ENCODE measurements around the gene C3orf18. TPM values are rescaled to one million over a fixed set of nuclear protein-coding genes. Genes with fewer than 3 reads are reported as not detected.

Gene C3orf18
- total and polyA plus RNA-seq, 9 of the 15 experiments (the other 6 are each of a cell fraction or from before 2014, with no cell fraction given) = 0.01 to 2.3 (median 0.94) TPM

DNA sequence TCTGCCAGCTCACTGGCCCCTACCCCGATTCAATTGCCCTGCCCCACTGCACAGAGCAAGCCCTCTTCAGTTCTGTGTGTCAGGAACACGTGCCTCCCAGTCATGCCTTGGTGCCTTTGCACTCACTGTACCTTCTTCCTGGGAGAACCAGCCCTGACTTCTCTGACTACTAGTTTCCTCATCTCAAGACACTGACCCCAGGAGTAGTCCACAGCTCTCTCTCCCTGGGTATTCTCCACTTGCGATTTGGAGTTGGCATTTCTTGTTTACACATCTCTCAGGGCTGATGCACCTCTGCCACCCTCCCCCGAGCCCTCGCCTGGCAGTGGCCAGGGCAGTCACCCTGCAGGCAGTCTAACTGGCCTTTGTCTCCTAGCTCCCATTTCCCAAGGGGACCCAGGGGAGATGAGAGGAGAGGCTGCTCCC lies 38.4 kb upstream of the C3orf18 start (continued):
- TF ChIP-seq, protein P1, sequence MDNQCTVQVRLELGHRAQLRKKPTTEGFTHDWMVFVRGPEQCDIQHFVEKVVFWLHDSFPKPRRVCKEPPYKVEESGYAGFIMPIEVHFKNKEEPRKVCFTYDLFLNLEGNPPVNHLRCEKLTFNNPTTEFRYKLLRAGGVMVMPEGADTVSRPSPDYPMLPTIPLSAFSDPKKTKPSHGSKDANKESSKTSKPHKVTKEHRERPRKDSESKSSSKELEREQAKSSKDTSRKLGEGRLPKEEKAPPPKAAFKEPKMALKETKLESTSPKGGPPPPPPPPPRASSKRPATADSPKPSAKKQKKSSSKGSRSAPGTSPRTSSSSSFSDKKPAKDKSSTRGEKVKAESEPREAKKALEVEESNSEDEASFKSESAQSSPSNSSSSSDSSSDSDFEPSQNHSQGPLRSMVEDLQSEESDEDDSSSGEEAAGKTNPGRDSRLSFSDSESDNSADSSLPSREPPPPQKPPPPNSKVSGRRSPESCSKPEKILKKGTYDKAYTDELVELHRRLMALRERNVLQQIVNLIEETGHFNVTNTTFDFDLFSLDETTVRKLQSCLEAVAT (IDR thresholded peaks at IDR 0.05) = peak; percentile 17 to 30; a peak in 2 of 4 replicates
- no peak for TF ChIP-seq ZKSCAN8 (CRISPR knock-in tag; IDR thresholded peaks at IDR 0.05)

DNA sequence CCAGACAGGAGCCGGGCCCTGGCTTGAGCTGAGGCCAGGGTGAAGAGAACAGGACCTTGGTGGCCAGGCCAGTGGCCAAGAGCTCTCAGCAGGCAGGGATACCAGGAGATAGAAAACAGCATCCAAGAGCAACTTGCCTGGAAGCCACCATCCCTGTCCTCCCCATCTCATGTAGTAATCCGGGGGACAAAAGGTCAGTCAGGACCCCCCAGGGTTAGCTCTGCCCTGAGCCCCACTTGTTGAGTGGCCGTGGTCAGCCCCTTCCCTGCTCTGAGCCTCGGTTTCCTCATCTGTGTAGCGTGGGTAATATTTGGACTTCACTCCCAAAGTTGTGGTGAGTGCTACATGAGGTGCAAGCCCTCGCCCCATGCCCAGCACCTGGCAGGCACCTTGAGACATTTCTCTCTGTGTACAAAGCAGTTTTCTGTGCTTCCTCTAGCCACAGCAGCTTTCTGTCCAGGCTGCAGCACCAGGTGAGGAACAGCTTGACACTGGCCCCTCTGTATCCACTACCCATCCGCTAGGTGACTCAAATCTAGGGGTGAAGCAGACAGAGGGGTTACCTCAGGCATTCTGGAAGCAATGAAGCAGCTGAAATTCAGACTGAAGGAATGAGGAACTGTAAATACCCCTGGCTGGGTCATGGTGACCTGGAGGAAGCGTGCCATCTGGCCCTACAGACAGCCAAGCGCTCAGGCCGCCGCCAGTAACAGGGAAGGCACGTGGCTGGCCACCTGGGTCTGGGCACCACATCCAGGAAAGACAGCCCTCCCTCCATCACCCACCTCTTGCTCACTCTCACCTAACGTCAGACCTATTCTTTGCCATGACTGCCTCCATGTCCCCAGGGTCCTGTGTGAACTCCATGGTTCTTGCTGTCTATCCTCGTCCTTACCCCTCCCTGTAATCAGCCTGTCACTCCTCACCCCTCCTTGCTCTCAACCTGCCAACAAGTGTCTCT lies 37.4 kb upstream of the C3orf18 start:
- Histone ChIP-seq H3K27ac (ENCODE audit: extremely low read depth, low read depth, low read length) (peak overlapping the region; percentile 96), H4K20me1 (replicated peaks; ENCODE audit: control insufficient read depth, insufficient read depth, low read length) (peaks cover 30% of the 10 kb centered on the region), H3K9me3 (replicated peaks; ENCODE audit: control insufficient read depth, insufficient read depth, low read depth, low read length) (no peaks in the 10 kb centered on the region), H3K79me2 (ENCODE audit: control insufficient read depth, insufficient read depth, low read length) (peaks cover 72% of the 10 kb centered on the region), H3K36me3 (ENCODE audit: control insufficient read depth, insufficient read depth, low read length) (peaks cover 65% of the 10 kb centered on the region), H3K4me1 (replicated peaks in 1 of 2; ENCODE audit: control insufficient read depth in 2 of 2, insufficient read depth in 2 of 2, low read length in 2 of 2) (peaks cover 62 to 66% of the 10 kb centered on the region in 2 experiments), H3K27me3 (ENCODE audit: control insufficient read depth in 2 of 2, insufficient read depth in 2 of 2, low read length in 2 of 2) (no peaks in the 10 kb centered on the region), H3K4me3 (no peak overlapping the region), H2AFZ (ENCODE audit: low read depth, low read length) (no peak overlapping the region), H3K9ac (ENCODE audit: insufficient read depth in 1 of 2, low read depth in 2 of 2, low read length in 2 of 2) (peak overlapping the region; percentile 77 to 87), H3K4me2 (ENCODE audit: insufficient read depth, low read length) (peak overlapping the region; percentile 95), H3K9me1 (ENCODE audit: control insufficient read depth, insufficient read depth, low read length) (peaks cover 3% of the 10 kb centered on the region)
- BruUV-seq (replicated peaks) = no TSS peak
- in situ Hi-C loops (cut with MboI) (no loop called here), intact Hi-C loops (cut with micrococcal nuclease) (no loop called here)
- ChIA-PET CTCF (ENCODE audit: low intra/inter-chr PET ratio) (no interaction called here), POLR2A (interaction anchor here (0.7 to 4.8 kb wide), 6 partner anchors 12 to 38 kb away, joined by 3 to 22 read pairs (median 6); partner anchors contain the start of gene HEMK1)
- DNase-seq (ENCODE audit: extremely low read depth in 1 of 4, low spot score in 3 of 4) = no peak
- WGBS (ENCODE audit: insufficient coverage, low coverage, missing lambda C conversion rate) = 81% methylated on average over 13 of the region's 14 CpGs
- FAIRE-seq = no peak
- no peak for ATAC-seq
- TF ChIP-seq, protein P2, sequence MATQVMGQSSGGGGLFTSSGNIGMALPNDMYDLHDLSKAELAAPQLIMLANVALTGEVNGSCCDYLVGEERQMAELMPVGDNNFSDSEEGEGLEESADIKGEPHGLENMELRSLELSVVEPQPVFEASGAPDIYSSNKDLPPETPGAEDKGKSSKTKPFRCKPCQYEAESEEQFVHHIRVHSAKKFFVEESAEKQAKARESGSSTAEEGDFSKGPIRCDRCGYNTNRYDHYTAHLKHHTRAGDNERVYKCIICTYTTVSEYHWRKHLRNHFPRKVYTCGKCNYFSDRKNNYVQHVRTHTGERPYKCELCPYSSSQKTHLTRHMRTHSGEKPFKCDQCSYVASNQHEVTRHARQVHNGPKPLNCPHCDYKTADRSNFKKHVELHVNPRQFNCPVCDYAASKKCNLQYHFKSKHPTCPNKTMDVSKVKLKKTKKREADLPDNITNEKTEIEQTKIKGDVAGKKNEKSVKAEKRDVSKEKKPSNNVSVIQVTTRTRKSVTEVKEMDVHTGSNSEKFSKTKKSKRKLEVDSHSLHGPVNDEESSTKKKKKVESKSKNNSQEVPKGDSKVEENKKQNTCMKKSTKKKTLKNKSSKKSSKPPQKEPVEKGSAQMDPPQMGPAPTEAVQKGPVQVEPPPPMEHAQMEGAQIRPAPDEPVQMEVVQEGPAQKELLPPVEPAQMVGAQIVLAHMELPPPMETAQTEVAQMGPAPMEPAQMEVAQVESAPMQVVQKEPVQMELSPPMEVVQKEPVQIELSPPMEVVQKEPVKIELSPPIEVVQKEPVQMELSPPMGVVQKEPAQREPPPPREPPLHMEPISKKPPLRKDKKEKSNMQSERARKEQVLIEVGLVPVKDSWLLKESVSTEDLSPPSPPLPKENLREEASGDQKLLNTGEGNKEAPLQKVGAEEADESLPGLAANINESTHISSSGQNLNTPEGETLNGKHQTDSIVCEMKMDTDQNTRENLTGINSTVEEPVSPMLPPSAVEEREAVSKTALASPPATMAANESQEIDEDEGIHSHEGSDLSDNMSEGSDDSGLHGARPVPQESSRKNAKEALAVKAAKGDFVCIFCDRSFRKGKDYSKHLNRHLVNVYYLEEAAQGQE (IDR thresholded peaks at IDR 0.05; ENCODE audit: borderline replicate concordance) = no peak
- TF ChIP-seq, protein P2 (CRISPR knock-in tag; IDR thresholded peaks at IDR 0.05; ENCODE audit: low read depth) = 0 out of 2 replicates have a peak, but pooled peaks have one; percentile 43
- TF ChIP-seq, protein P3, sequence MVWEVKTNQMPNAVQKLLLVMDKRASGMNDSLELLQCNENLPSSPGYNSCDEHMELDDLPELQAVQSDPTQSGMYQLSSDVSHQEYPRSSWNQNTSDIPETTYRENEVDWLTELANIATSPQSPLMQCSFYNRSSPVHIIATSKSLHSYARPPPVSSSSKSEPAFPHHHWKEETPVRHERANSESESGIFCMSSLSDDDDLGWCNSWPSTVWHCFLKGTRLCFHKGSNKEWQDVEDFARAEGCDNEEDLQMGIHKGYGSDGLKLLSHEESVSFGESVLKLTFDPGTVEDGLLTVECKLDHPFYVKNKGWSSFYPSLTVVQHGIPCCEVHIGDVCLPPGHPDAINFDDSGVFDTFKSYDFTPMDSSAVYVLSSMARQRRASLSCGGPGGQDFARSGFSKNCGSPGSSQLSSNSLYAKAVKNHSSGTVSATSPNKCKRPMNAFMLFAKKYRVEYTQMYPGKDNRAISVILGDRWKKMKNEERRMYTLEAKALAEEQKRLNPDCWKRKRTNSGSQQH (CRISPR knock-in tag; IDR thresholded peaks at IDR 0.05) = peak; percentile 94; the same call in 1 of the 2 replicates
- 0 out of 2 replicates have a peak, but pooled peaks have one; percentile 64 for TF ChIP-seq PTRF (tag; IDR thresholded peaks at IDR 0.05)
- no peak for TF ChIP-seq NCOA6 (IDR thresholded peaks at IDR 0.05)
- no peak for TF ChIP-seq TRIM28 (IDR thresholded peaks at IDR 0.05)
